Activated B cell treated with CpG ODN at 0.5 μM for 24 hours (primary cell): ENCODE results near the gene PTPRJ. TPM values are rescaled to one million over a fixed set of nuclear protein-coding genes. Genes with fewer than 3 reads are reported as not detected.

Source experiments
- ATAC-seq: fragments of 200-7000 bp; cut with Tn5 transposase; one replicate; pipeline ENCODE4 v1.10.0; 2021; ENCODE audit warnings: low read depth, mild to moderate bottlenecking, moderate library complexity
- CTCF ChIA-PET: fragments of 350-600 bp; sonication (Branson Sonifier 250); formaldehyde crosslinking; loops from one replicate; lab custom pipeline; 2021; ENCODE audit warnings: antibody characterized with exemption; lab: Charles Lee
- POLR2A ChIA-PET: fragments of 350-600 bp; sonication (Branson Sonifier 250); formaldehyde crosslinking; loops from one replicate; lab custom pipeline; 2021; ENCODE audit warnings: antibody characterized with exemption; lab: Charles Lee
- DNase-seq: peaks from one replicate; pipeline ENCODE4 v3.0.0; 2022
- H3K27ac Mint-ChIP-seq: one replicate; pipeline ENCODE4 v1.8.0; 2020; ENCODE audit warnings: mixed read lengths
- H3K27me3 Mint-ChIP-seq: one replicate; pipeline ENCODE4 v1.8.0; 2021; ENCODE audit warnings: mixed read lengths
- H3K36me3 Mint-ChIP-seq: one replicate; pipeline ENCODE4 v1.8.0; 2021; ENCODE audit warnings: low read depth, mixed read lengths
- H3K4me1 Mint-ChIP-seq: one replicate; pipeline ENCODE4 v1.8.0; 2021; ENCODE audit warnings: mixed read lengths
- H3K4me3 Mint-ChIP-seq: one replicate; pipeline ENCODE4 v1.8.0; 2020; ENCODE audit warnings: mild to moderate bottlenecking, mixed read lengths
- H3K9me3 Mint-ChIP-seq: one replicate; pipeline ENCODE4 v1.8.0; 2020; ENCODE audit warnings: mixed read lengths
- intact Hi-C: fragments of 100-400 bp; cut with micrococcal nuclease; formaldehyde crosslinking; loops from one replicate; pipeline ENCODE4 v1.15.1; 2024
- total RNA-seq: library from RNA; stranded (reverse); gene quantifications from 2 replicates; pipeline ENCODE4 v1.2.3, GENCODE V29; 2022
- TF ChIP-seq, protein P1 (sequence below): fragments of 200-600 bp; IDR thresholded peaks from one replicate; pipeline ENCODE4 v1.8.0; 2022; ENCODE audit warnings: antibody characterized with exemption, mild to moderate bottlenecking

The PTPRJ gene
- total RNA-seq, 1 donor from 2014 or later = 19.2 TPM

DNA sequence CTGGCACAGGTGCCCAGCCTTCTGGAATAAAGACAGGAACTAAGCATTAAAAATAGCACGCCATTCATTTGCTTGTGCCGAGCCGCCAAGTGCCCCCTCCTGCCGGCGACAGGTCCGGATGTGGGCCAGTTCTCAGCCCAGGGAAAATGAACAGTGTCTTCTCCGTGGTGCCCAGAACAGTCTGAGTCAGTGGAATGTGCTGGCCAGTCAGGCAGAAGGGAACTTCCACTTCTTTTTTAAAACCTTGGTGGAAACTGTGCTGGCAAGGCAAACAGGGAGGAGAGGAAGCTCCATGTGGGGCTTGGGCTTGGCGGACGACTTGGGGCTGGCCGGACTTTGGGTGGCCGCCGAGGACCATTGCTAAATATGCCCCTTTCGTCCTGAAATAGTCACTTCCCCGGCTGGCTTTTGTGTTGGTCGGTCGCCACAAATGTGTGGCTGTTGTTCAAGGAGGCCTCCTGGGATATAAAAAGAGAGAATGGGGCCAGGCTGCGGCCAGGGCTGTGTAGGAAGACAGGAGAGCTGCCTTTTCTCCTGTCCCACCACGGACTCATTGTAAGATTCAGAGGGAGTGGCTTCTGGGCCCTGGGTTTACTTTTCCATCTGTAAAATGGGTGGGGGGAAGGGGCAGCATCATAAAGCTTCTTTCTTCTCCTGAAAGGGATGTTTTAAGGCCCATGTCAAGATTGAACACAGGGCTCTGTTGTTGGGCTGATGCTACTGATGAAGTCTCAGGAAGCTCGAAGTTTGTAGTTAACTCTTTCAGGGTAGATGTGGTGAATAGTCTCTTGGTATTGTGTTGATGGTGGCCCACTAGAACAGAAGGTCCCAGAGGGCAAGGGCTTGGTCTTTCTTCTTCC, 101.0 kb downstream of the PTPRJ start:
- TF ChIP-seq, protein P1, sequence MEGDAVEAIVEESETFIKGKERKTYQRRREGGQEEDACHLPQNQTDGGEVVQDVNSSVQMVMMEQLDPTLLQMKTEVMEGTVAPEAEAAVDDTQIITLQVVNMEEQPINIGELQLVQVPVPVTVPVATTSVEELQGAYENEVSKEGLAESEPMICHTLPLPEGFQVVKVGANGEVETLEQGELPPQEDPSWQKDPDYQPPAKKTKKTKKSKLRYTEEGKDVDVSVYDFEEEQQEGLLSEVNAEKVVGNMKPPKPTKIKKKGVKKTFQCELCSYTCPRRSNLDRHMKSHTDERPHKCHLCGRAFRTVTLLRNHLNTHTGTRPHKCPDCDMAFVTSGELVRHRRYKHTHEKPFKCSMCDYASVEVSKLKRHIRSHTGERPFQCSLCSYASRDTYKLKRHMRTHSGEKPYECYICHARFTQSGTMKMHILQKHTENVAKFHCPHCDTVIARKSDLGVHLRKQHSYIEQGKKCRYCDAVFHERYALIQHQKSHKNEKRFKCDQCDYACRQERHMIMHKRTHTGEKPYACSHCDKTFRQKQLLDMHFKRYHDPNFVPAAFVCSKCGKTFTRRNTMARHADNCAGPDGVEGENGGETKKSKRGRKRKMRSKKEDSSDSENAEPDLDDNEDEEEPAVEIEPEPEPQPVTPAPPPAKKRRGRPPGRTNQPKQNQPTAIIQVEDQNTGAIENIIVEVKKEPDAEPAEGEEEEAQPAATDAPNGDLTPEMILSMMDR = no peak
- POLR2A ChIA-PET = interaction anchor here (1.0 kb wide), 1 partner anchor 11 kb away, joined by 4 read pairs; no protein-coding TSS in a partner anchor
- no peaks in the 10 kb centered on the region for H3K27me3 Mint-ChIP-seq
- peaks cover 47% of the 10 kb centered on the region for H3K4me1 Mint-ChIP-seq
- H3K27ac Mint-ChIP-seq = peak overlapping the region; percentile 35
- no peak overlapping the region for H3K4me3 Mint-ChIP-seq
- intact Hi-C loops = no loop called here
- no peak for DNase-seq
- CTCF ChIA-PET = no interaction called here
- ATAC-seq = peak; percentile 28
- no peaks in the 10 kb centered on the region for H3K9me3 Mint-ChIP-seq
- H3K36me3 Mint-ChIP-seq = peaks cover 9% of the 10 kb centered on the region

DNA sequence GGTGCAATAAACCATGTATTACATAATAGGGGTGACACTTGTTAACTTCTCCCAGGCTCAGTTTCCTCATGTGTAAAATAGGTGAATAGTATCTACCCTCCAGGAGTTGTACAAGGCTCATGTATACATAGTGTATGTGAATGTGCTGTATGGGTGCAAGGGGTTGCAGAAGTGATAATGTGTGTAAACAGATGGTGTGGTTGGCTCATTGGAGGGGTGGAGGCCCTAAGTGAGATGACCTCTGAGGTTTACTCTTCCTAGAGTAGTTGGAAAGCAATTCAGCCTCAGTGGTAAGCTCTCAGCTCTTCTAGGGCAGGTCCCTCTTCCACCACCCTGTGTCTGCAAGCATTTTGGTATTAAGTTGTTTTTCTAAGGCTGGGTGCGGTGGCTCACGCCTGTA, 102.4 kb downstream of the PTPRJ start:
- Mint-ChIP-seq H3K4me3 (no peak overlapping the region), H3K27ac (no peak overlapping the region), H3K36me3 (peaks cover 4% of the 10 kb centered on the region), H3K4me1 (peaks cover 54% of the 10 kb centered on the region), H3K27me3 (no peaks in the 10 kb centered on the region), H3K9me3 (no peaks in the 10 kb centered on the region)
- no peak for ATAC-seq
- POLR2A ChIA-PET = interaction anchor here (0.6 kb wide), 1 partner anchor 32 kb away, joined by 6 read pairs; no protein-coding TSS in a partner anchor
- TF ChIP-seq, protein P1 = no peak
- DNase-seq = no peak
- CTCF ChIA-PET = no interaction called here
- intact Hi-C loops = no loop called here

DNA sequence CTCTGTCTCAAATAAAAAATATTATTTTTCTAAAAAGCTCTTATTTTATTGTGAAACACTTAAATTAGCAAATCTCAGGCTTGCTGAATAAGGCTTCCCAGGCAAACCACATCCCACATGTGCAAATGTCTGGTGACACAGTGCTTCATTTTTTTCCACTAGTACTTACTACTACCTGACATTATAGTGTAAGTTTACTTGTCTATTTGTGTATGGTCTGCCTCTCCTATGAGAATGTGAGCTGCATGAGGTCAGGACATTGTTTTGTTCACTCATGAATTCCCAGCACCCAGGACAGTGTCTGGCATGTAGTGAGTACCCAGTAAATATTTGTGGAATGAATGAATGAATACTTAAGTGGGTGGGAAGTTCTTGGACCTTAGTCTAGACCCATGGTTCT, 103.1 kb downstream of the PTPRJ start:
- ChIA-PET POLR2A (interaction anchor here (0.6 kb wide), 1 partner anchor 33 kb away, joined by 6 read pairs; no protein-coding TSS in a partner anchor), CTCF (no interaction called here)
- TF ChIP-seq, protein P1 = no peak
- no peaks in the 10 kb centered on the region for H3K9me3 Mint-ChIP-seq
- ATAC-seq (no peak), DNase-seq (no peak)
- H3K27me3 Mint-ChIP-seq = no peaks in the 10 kb centered on the region
- peaks cover 3% of the 10 kb centered on the region for H3K36me3 Mint-ChIP-seq
- H3K4me1 Mint-ChIP-seq = peaks cover 57% of the 10 kb centered on the region
- intact Hi-C loops = no loop called here
- no peak overlapping the region for H3K27ac Mint-ChIP-seq
- H3K4me3 Mint-ChIP-seq = no peak overlapping the region

DNA sequence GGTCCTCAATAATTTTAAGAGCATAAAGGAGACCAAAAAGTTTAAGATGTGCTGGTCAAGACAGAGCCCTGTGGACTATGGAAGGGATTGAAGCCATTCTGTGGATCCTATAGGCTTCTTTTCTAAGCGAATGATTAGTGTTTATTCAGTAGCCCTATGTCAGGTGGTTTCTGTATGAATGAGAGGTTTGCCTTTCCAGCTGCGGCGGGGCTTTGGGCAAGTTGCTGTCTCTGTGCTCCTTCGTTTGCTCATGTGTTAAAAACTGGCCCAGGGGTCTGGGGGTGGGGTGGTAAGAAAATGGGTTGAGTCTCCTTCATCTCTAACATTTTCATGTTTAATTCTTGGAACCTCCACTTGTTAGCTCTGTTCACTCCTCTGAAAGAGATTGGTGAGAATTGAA, 105.3 kb downstream of the PTPRJ start:
- Mint-ChIP-seq H3K9me3 (no peaks in the 10 kb centered on the region), H3K4me1 (peaks cover 54% of the 10 kb centered on the region), H3K4me3 (no peak overlapping the region), H3K27ac (no peak overlapping the region), H3K27me3 (no peaks in the 10 kb centered on the region), H3K36me3 (peaks cover 3% of the 10 kb centered on the region)
- intact Hi-C loops = no loop called here
- CTCF ChIA-PET = no interaction called here
- ATAC-seq (no peak), DNase-seq (no peak)
- POLR2A ChIA-PET = no interaction called here
- TF ChIP-seq, protein P1 = no peak

DNA sequence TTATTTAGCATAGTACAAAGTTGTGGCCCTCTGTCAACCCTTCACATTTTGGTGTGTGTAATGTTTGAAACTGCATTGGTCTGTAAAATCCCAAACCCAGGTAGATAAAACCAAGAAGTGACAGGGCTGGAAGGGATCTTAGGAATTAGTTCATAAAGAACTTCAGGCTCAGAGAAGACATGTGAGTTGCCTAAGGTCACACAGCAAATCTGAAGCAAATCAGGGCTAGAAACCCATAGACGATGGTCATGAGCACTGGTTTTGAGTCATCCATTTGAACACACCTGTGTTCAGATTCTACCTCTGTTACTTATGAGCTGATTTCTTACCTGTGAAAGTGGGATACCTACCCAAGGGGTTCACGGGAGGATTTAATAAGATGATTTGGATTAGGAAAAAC, 107.1 kb downstream of the PTPRJ start:
- intact Hi-C loops = no loop called here
- TF ChIP-seq, protein P1 = no peak
- Mint-ChIP-seq H3K27ac (no peak overlapping the region), H3K4me1 (peaks cover 43% of the 10 kb centered on the region), H3K36me3 (peaks cover 3% of the 10 kb centered on the region), H3K27me3 (no peaks in the 10 kb centered on the region), H3K9me3 (no peaks in the 10 kb centered on the region), H3K4me3 (no peak overlapping the region)
- POLR2A ChIA-PET = no interaction called here
- DNase-seq (no peak), ATAC-seq (no peak)
- CTCF ChIA-PET = interaction anchor here (1.7 kb wide), 1 partner anchor 22 kb away, joined by 4 read pairs; no protein-coding TSS in a partner anchor
